Activated CD8-positive, alpha-beta T cell treated with anti-CD3 and anti-CD28 coated beads for 36 hours (primary cell): ENCODE measurements around the gene ZNF530. TPM values are rescaled to one million over a fixed set of nuclear protein-coding genes. Genes with fewer than 3 reads are reported as not detected.
A peak's percentile ranks its signal among the peaks of the same experiment; 100 is the strongest.

ENCODE experiments used
- ATAC-seq: fragments of 200-7000 bp; cut with Tn5 transposase; one replicate; pipeline ENCODE4 v1.10.0; 2021; ENCODE audit warnings: mild to moderate bottlenecking, moderate library complexity
- CTCF ChIA-PET: fragments of 350-600 bp; sonication (Branson Sonifier 250); formaldehyde crosslinking; loops from one replicate; lab custom pipeline; 2021; ENCODE audit warnings: antibody characterized with exemption; lab: Charles Lee
- POLR2A ChIA-PET: fragments of 350-600 bp; sonication (Branson Sonifier 250); formaldehyde crosslinking; loops from one replicate; lab custom pipeline; 2021; ENCODE audit warnings: antibody characterized with exemption; lab: Charles Lee
- DNase-seq: peaks from one replicate; pipeline ENCODE4 v3.0.0-alpha.2; 2020
- H3K27ac Mint-ChIP-seq: one replicate; pipeline ENCODE4 v1.8.0; 2021; ENCODE audit warnings: mild to moderate bottlenecking, mixed read lengths
- H3K27me3 Mint-ChIP-seq: one replicate; pipeline ENCODE4 v1.8.0; 2021; ENCODE audit warnings: mixed read lengths
- H3K36me3 Mint-ChIP-seq: one replicate; pipeline ENCODE4 v1.8.0; 2021; ENCODE audit warnings: low read depth, mixed read lengths
- H3K4me1 Mint-ChIP-seq: one replicate; pipeline ENCODE4 v1.8.0; 2021; ENCODE audit warnings: low read depth, mixed read lengths
- H3K4me3 Mint-ChIP-seq: one replicate; pipeline ENCODE4 v1.8.0; 2021; ENCODE audit warnings: mild to moderate bottlenecking, moderate library complexity, mixed read lengths
- H3K9me3 Mint-ChIP-seq: one replicate; pipeline ENCODE4 v1.8.0; 2021; ENCODE audit warnings: mixed read lengths
- intact Hi-C: fragments of 100-400 bp; cut with micrococcal nuclease; formaldehyde crosslinking; loops from one replicate; pipeline ENCODE4 v1.10.0; 2022
- total RNA-seq, 2 experiments: library from RNA; stranded (reverse); gene quantifications; one replicate each; pipeline ENCODE4 v1.2.3, GENCODE V29; 2021
- TF ChIP-seq, protein P1 (sequence below): fragments of 200-600 bp; IDR thresholded peaks from one replicate; pipeline ENCODE4 v1.8.0; 2022; ENCODE audit warnings: antibody characterized with exemption, mild to moderate bottlenecking

ZNF530 gene
- total RNA-seq, 2 experiments from 2014 or later: 6.8 to 7.4 TPM

GRCh38 chr19:57559404-57560025 is 40.2 kb upstream of the ZNF530 start, which contains the start of gene ZNF550:
Gene ZNF550 (minus strand): TSS chr19:57559863. CDS start chr19:57559682, 181 bp downstream.
- no peaks in the 10 kb centered on the region for H3K27me3 Mint-ChIP-seq
- TF ChIP-seq, protein P1, sequence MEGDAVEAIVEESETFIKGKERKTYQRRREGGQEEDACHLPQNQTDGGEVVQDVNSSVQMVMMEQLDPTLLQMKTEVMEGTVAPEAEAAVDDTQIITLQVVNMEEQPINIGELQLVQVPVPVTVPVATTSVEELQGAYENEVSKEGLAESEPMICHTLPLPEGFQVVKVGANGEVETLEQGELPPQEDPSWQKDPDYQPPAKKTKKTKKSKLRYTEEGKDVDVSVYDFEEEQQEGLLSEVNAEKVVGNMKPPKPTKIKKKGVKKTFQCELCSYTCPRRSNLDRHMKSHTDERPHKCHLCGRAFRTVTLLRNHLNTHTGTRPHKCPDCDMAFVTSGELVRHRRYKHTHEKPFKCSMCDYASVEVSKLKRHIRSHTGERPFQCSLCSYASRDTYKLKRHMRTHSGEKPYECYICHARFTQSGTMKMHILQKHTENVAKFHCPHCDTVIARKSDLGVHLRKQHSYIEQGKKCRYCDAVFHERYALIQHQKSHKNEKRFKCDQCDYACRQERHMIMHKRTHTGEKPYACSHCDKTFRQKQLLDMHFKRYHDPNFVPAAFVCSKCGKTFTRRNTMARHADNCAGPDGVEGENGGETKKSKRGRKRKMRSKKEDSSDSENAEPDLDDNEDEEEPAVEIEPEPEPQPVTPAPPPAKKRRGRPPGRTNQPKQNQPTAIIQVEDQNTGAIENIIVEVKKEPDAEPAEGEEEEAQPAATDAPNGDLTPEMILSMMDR: no peak
- POLR2A ChIA-PET: interaction anchor here (0.7 kb wide), 1 partner anchor 10 kb away, joined by 3 read pairs; no protein-coding TSS in a partner anchor
- DNase-seq: peak; percentile 91
- peak; percentile 96 for ATAC-seq
- peaks cover 52% of the 10 kb centered on the region for H3K36me3 Mint-ChIP-seq
- peaks cover 26% of the 10 kb centered on the region for H3K4me1 Mint-ChIP-seq
- peak within 1 kb of the TSS; percentile 86 for H3K4me3 Mint-ChIP-seq
- H3K27ac Mint-ChIP-seq: peak within 1 kb of the TSS; percentile 85
- peaks cover 40% of the 10 kb centered on the region for H3K9me3 Mint-ChIP-seq
- intact Hi-C loops: no loop called here
- CTCF ChIA-PET: no interaction called here

GRCh38 chr19:57560049-57560491 is 39.6 kb upstream of the ZNF530 start:
- intact Hi-C loops: no loop called here
- H3K4me3 Mint-ChIP-seq: peak overlapping the region; percentile 86
- H3K27me3 Mint-ChIP-seq: no peaks in the 10 kb centered on the region
- TF ChIP-seq, protein P1: no peak
- H3K36me3 Mint-ChIP-seq: peaks cover 49% of the 10 kb centered on the region
- CTCF ChIA-PET: no interaction called here
- peak overlapping the region; percentile 85 for H3K27ac Mint-ChIP-seq
- peak; percentile 6 for ATAC-seq
- POLR2A ChIA-PET: interaction anchor here (0.7 to 1.0 kb wide), 2 partner anchors 9 to 149 kb away, joined by 3 read pairs; partner anchors contain the start of gene ZNF17
- peaks cover 26% of the 10 kb centered on the region for H3K4me1 Mint-ChIP-seq
- peaks cover 37% of the 10 kb centered on the region for H3K9me3 Mint-ChIP-seq
- no peak for DNase-seq

- Mint-ChIP-seq H3K4me3 (no peak overlapping the region), H3K4me1 (peaks cover 13% of the 10 kb centered on the region), H3K27me3 (no peaks in the 10 kb centered on the region), H3K9me3 (peaks cover 64% of the 10 kb centered on the region), H3K27ac (no peak overlapping the region), H3K36me3 (peaks cover 30% of the 10 kb centered on the region)
- intact Hi-C loops: no loop called here
- no peak for DNase-seq
- CTCF ChIA-PET: no interaction called here
- POLR2A ChIA-PET: no interaction called here
- TF ChIP-seq, protein P1: no peak
- ATAC-seq: no peak
These were observed 36.1 kb upstream of the ZNF530 start for GRCh38 chr19:57563547-57563946.

- Mint-ChIP-seq H3K4me1 (no peaks in the 10 kb centered on the region), H3K27ac (no peak overlapping the region), H3K27me3 (no peaks in the 10 kb centered on the region), H3K9me3 (peaks cover 69% of the 10 kb centered on the region), H3K4me3 (no peak overlapping the region), H3K36me3 (peaks cover 33% of the 10 kb centered on the region)
- intact Hi-C loops: no loop called here
- TF ChIP-seq, protein P1: no peak
- ChIA-PET CTCF (no interaction called here), POLR2A (interaction anchor here (0.6 kb wide), 1 partner anchor 86 kb away, joined by 3 read pairs; no protein-coding TSS in a partner anchor)
- DNase-seq: peak; percentile 23
- no peak for ATAC-seq
These were observed 33.1 kb upstream of the ZNF530 start for GRCh38 chr19:57566396-57567265.
